HCT116 (cell line): ENCODE measurements around the gene POU5F1.
A peak's percentile ranks its signal among the peaks of the same experiment; 100 is the strongest.
"Not testable (repeated sequence)": the region's sequence is repeated elsewhere in the genome, so short reads cannot be mapped to it uniquely, and the experiment has no call there.

Source experiments
- ATF3 ChIP-seq: IDR thresholded peaks from 2 replicates; pipeline ENCODE4 v1.6.1; 2012
- CEBPB ChIP-seq: IDR thresholded peaks from 2 replicates; pipeline ENCODE4 v1.6.1; 2012; ENCODE audit warnings: low read depth
- CTCF ChIP-seq, 3 experiments: fragments of 200-600 bp in 1 of 3; sonication (generic) in 1 of 3; IDR thresholded peaks in 2 of 3; conservative IDR thresholded peaks in 1 of 3; 2 replicates each; pipeline ENCODE4 v1.5.1; 2012 to 2017; ENCODE audit warnings: low read depth in 2 of 3, low read length in 2 of 3, antibody characterized with exemption in 1 of 3, borderline replicate concordance in 1 of 3, control low read depth in 1 of 3, mild to moderate bottlenecking in 1 of 3, mixed read lengths in 1 of 3, mixed run types in 1 of 3, moderate library complexity in 1 of 3; ENCODE audit not compliant: insufficient read depth in 1 of 3
- EZH2 ChIP-seq: fragments of 200-600 bp; sonication (generic); IDR thresholded peaks from 2 replicates; pipeline ENCODE4 v1.6.1; 2017; ENCODE audit warnings: antibody characterized with exemption, mixed run types
- JUND ChIP-seq: IDR thresholded peaks from 2 replicates; pipeline ENCODE4 v1.6.1; 2012
- SRF ChIP-seq: IDR thresholded peaks from 2 replicates; pipeline ENCODE4 v1.6.1; 2012; ENCODE audit warnings: low read depth

- not testable (repeated sequence) for TF ChIP-seq CEBPB, ATF3, EZH2, JUND, SRF
- peak; percentile 67 to 93 (median 73) for TF ChIP-seq CTCF (IDR thresholded peaks at IDR 0.05 in 2 of 3, conservative IDR thresholded peaks at IDR 0.05 in 1 of 3; ENCODE audit: borderline replicate concordance in 1 of 3, insufficient read depth in 1 of 3, low read depth in 2 of 3, low read length in 2 of 3)
These were observed 22.1 kb upstream of the POU5F1 start for GRCh38 chr6:31192431-31193105.
